Gastrocnemius medialis (tissue), 4 donors: ENCODE data around the gene MLST8.

ENCODE experiments used
- CTCF ChIP-seq, 5 experiments: fragments of 450-650 bp in 3 of 5; fragments of 200-600 bp in 2 of 5; sonication (generic) in 2 of 5; IDR thresholded peaks in 4 of 5; conservative IDR thresholded peaks in 1 of 5; 1 replicate in 4 of 5; 2 replicates in 1 of 5; pipeline ENCODE4 v1.5.1; 2016 to 2019; ENCODE audit warnings: antibody characterized with exemption in 5 of 5, mild to moderate bottlenecking in 3 of 5, moderate library complexity in 3 of 5
- POLR2A ChIP-seq, 2 donors: fragments of 450-650 bp; IDR thresholded peaks; one replicate each; pipeline ENCODE4 v1.6.1; 2017; ENCODE audit warnings: antibody characterized with exemption in 2 of 2, mild to moderate bottlenecking in 2 of 2, moderate library complexity in 2 of 2

- TF ChIP-seq CTCF (IDR thresholded peaks at IDR 0.05 in 4 of 5, conservative IDR thresholded peaks at IDR 0.05 in 1 of 5) (no peak), POLR2A (IDR thresholded peaks at IDR 0.05) (no peak)
These were observed 20.9 kb upstream of the MLST8 start for GRCh38 chr16:2184346-2184745.
